ENCODE measurements around the gene LPA. TPM values are rescaled to one million over a fixed set of nuclear protein-coding genes. Genes with fewer than 3 reads are reported as not detected.
"Not testable (repeated sequence)": the region's sequence is repeated elsewhere in the genome, so short reads cannot be mapped to it uniquely, and the experiment has no call there.

Gene LPA, protein sequence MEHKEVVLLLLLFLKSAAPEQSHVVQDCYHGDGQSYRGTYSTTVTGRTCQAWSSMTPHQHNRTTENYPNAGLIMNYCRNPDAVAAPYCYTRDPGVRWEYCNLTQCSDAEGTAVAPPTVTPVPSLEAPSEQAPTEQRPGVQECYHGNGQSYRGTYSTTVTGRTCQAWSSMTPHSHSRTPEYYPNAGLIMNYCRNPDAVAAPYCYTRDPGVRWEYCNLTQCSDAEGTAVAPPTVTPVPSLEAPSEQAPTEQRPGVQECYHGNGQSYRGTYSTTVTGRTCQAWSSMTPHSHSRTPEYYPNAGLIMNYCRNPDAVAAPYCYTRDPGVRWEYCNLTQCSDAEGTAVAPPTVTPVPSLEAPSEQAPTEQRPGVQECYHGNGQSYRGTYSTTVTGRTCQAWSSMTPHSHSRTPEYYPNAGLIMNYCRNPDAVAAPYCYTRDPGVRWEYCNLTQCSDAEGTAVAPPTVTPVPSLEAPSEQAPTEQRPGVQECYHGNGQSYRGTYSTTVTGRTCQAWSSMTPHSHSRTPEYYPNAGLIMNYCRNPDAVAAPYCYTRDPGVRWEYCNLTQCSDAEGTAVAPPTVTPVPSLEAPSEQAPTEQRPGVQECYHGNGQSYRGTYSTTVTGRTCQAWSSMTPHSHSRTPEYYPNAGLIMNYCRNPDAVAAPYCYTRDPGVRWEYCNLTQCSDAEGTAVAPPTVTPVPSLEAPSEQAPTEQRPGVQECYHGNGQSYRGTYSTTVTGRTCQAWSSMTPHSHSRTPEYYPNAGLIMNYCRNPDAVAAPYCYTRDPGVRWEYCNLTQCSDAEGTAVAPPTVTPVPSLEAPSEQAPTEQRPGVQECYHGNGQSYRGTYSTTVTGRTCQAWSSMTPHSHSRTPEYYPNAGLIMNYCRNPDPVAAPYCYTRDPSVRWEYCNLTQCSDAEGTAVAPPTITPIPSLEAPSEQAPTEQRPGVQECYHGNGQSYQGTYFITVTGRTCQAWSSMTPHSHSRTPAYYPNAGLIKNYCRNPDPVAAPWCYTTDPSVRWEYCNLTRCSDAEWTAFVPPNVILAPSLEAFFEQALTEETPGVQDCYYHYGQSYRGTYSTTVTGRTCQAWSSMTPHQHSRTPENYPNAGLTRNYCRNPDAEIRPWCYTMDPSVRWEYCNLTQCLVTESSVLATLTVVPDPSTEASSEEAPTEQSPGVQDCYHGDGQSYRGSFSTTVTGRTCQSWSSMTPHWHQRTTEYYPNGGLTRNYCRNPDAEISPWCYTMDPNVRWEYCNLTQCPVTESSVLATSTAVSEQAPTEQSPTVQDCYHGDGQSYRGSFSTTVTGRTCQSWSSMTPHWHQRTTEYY (N-terminal part only)
- not detected for total RNA-seq
- polyA plus RNA-seq, result not detected
- long read RNA-seq, donor 1, result 0 reads
- long read RNA-seq, donor 2, result 0 reads

DNA sequence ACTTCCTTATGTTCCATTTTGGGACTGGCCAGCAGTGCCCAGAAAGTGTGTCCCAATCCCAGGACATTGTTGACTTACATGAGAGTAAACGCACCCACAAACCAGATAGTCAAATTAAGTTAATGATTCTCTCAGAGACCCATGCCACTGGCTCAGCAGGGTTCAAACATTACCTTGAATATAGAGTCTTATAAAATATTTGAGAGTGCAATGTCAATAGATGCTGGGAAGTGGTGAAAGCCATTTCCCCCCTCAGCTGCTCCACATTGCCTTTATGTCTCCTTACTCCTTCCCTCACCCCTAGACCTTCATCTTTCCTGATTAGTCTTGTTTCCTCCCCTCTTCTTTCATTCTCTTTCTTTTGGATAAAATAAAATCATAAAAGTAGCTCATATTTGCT, at the start of gene LPA:
LPA (minus strand) TSS at position 78 of the 400 bp plus-strand sequence; CDS start at position 17, 61 bp downstream.
- H3K36me3 ChIP-seq; H3K9me3 ChIP-seq; DNase-seq; intact Hi-C loops (cut with DNase I; ENCODE audit: low total_unique reads); H3K27ac ChIP-seq; H3K4me1 ChIP-seq; H3K4me3 ChIP-seq: not testable (repeated sequence)
- 75 to 100% (median 81%) methylated on average over 1 of the region's 1 CpG for WGBS, 5 donors
- peaks cover 0 to 24% (median 0%) of the 10 kb centered on the region in 7 donors for H3K27me3 ChIP-seq (replicated peaks in 1 of 7)

DNA sequence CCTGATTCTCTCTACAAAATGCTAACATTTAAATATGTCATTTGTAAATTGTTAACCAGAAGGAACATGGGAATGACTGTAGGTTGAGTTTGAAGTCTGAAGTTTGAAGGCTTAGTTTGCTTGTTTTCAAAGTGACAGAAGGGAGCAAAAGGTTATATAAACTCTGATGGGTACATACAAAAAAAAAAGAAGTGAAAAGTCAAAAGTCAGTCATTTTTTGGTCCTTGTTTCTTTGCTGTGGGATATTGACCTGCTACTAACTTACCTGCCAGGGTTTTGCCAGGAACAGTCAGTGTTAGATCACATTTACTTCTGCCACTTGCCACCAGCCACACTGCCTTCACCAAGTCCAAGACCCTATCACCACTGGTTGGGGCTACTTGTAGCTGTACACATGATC, 44.9 kb upstream of the LPA start:
- H3K27me3 ChIP-seq (replicated peaks in 1 of 7), result peaks cover 0 to 18% (median 0%) of the 10 kb centered on the region in 7 donors
- H3K9me3 ChIP-seq; H3K27ac ChIP-seq; H3K36me3 ChIP-seq; intact Hi-C loops (cut with DNase I; ENCODE audit: low total_unique reads); DNase-seq; H3K4me3 ChIP-seq; H3K4me1 ChIP-seq: not testable (repeated sequence)

DNA sequence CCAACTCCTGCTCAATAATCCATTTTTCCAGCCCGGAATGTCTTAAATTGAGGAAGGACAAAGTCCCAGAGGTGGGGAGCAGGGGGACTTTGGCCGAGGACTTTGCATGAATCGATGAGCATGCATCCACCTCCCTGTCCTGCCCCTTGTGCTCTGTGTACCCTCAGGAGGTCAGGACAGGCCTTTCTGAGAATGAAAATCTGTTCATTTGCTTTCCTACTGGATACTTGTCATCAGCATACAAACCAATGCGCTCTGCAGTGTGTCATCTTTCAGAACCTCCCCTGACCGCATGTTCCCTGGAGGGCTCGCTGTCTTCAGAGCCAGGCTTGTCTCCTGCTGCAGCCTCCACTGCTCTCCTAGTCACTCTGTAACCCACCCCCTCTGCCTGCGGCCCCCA, 40.6 kb upstream of the LPA start:
- intact Hi-C loops (cut with DNase I; ENCODE audit: low total_unique reads); H3K9me3 ChIP-seq; H3K27ac ChIP-seq; DNase-seq; H3K4me3 ChIP-seq; H3K36me3 ChIP-seq; H3K4me1 ChIP-seq: not testable (repeated sequence)
- peaks cover 0 to 14% (median 0%) of the 10 kb centered on the region in 7 donors for H3K27me3 ChIP-seq (replicated peaks in 1 of 7)
- 86 to 94% (median 88%) methylated on average over 7 of the region's 7 CpGs for WGBS, 5 donors

DNA sequence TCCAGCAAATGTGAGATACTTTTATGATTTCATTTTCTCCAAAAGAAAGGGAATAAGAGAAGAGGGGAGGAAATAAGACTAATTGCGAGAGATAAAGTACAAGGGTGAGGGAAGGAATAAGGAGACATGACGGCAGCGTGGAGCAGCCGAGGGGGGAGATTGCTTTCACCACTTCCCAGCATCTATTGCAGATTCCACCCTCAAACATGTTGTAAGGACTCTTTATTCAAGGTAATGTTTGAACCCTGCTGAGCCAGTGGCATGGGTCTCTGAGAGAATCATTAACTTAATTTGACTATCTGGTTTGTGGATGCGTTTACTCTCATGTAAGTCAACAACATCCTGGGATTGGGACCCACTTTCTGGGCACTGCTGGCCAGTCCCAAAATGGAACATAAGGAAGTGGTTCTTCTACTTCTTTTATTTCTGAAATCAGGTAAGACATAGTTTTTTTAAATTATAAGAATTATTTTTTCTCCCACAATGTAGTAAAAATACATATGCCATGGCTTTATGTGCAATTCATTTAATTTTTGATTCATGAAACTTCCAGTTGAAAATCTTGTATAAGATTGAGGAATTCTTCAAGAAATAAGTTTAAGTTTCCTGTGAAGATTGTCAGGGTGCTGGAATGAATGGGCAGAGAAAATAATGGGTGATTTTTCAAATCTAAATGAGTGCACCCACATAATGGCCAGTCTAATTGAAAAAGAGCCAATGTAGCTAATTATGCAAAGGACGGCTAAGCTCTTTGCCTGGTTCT, 38.0 kb upstream of the LPA start, which contains the start of gene PLG:
PLG (plus strand) TSS at position 327 of the 763 bp plus-strand sequence; CDS start at position 388, 61 bp downstream.
- H3K4me1 ChIP-seq; H3K4me3 ChIP-seq; H3K36me3 ChIP-seq; intact Hi-C loops (cut with DNase I; ENCODE audit: low total_unique reads); DNase-seq; H3K27ac ChIP-seq; H3K9me3 ChIP-seq: not testable (repeated sequence)
- peaks cover 0 to 14% (median 0%) of the 10 kb centered on the region in 7 donors for H3K27me3 ChIP-seq (replicated peaks in 1 of 7)
- WGBS, 5 donors, result 83 to 92% (median 88%) methylated on average over 6 of the region's 6 CpGs

DNA sequence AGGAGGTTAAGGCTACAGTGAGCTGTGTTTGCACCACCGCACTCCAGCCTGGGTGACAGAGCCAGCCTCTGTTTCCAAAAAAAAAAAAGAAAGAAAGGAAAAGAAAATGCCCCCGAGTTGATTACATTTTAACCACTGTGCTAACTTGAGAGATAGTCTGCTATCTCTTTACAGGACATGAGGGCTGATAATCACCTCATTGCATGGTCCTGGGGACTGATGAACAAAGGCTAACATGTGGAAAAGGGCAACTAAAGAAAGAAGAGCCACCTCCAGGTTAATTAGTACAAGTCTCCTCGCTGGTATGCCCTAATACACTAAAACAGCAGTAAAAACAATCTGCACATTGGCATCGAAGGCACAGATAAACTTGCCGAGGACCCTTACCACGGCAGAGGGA, 33.8 kb upstream of the LPA start:
- H3K36me3 ChIP-seq, result no peaks in the 10 kb centered on the region
- no peak overlapping the region for H3K27ac ChIP-seq
- no peaks in the 10 kb centered on the region for H3K9me3 ChIP-seq
- no peak for DNase-seq
- WGBS, 5 donors, result 74 to 86% (median 78%) methylated on average over 6 of the region's 6 CpGs
- H3K4me3 ChIP-seq, result no peak overlapping the region
- intact Hi-C loops (cut with DNase I; ENCODE audit: low total_unique reads), result no loop called here
- H3K4me1 ChIP-seq, result no peaks in the 10 kb centered on the region
- no peak for TF ChIP-seq POLR2A (IDR thresholded peaks at IDR 0.05)
- no peaks in the 10 kb centered on the region for H3K27me3 ChIP-seq (replicated peaks in 1 of 7)

DNA sequence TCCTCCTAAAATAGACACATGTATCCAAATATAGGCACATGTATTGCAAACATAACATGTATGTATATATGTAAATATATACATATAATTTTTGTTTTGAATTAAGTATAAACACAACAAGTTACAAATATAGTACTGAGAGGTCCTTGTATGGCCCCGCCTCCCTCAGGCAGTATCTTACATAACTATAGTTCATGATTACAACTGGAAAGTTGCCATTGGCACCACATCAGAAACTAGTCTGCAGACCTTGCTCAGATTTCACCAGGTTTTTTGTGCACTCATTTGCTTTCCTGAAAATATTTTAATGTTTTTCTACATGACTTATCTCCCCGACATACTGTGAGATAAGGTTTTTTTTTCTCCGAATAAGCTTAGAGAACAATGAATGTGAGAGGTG, 32.8 kb upstream of the LPA start:
- H3K9me3 ChIP-seq; H3K4me3 ChIP-seq; H3K4me1 ChIP-seq; intact Hi-C loops (cut with DNase I; ENCODE audit: low total_unique reads); DNase-seq; H3K27me3 ChIP-seq (replicated peaks in 1 of 7); H3K27ac ChIP-seq; H3K36me3 ChIP-seq: not testable (repeated sequence)
- WGBS, 5 donors, result 88 to 93% (median 89%) methylated on average over 3 of the region's 3 CpGs

DNA sequence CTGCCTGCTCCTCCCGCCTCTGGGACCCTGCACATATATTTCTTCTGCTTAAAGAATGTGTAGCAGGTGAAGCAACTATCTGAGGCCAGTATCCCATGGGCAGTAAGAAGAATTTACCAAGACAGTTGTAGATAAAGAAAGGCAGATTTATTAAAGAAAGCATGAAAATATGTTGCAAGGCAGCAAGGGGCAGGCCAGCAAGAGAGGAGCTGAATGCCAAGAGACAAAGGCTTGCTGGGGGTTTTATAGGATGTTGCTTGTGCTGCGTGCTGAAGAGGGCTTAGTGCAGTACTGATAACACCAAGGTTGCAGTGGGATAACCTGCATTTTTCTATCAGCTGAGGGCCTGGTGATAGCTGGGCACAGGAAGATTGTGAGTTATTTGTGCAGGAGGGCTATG, 31.5 kb upstream of the LPA start:
- intact Hi-C loops (cut with DNase I; ENCODE audit: low total_unique reads); H3K36me3 ChIP-seq; H3K4me1 ChIP-seq; H3K27ac ChIP-seq; H3K27me3 ChIP-seq (replicated peaks in 1 of 7); DNase-seq; H3K9me3 ChIP-seq; H3K4me3 ChIP-seq: not testable (repeated sequence)
- 53 to 83% (median 74%) methylated on average over 2 of the region's 2 CpGs for WGBS, 5 donors

DNA sequence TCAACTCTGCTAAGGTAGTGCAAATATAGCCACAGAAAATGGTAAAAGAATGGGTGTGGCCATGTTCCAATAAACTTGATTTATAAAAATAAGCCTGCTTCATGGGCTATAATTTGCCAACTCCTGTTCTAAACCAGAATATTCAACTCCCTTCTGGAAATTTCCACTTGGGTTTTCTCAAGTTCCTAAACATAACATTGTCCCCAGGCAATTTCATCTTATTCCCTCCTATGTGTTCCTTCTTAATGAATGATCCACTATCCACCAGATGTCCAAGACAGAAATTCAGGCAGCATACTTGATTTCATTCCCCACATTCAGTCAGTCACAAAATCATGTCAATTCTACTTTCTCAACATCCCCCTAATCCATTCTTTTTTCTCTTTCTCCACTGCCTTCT, 30.9 kb upstream of the LPA start:
- DNase-seq; H3K27ac ChIP-seq; H3K4me1 ChIP-seq; H3K27me3 ChIP-seq (replicated peaks in 1 of 7); H3K36me3 ChIP-seq; intact Hi-C loops (cut with DNase I; ENCODE audit: low total_unique reads); H3K9me3 ChIP-seq; H3K4me3 ChIP-seq: not testable (repeated sequence)
